Stimulated activated CD8-positive, alpha-beta memory T cell treated with anti-CD3 and anti-CD28 coated beads, Interleukin-12 subunit alpha, Interleukin-12 subunit beta, amount 100 ng/mL, for 24 hours (primary cell): ENCODE data around the gene WWP2.
"Not testable (repeated sequence)": the region's sequence is repeated elsewhere in the genome, so short reads cannot be mapped to it uniquely, and the experiment has no call there.

Source experiments
- DNase-seq: peaks from one replicate; pipeline ENCODE4 v3.0.0-alpha.2; 2020; ENCODE audit errors: extremely low read depth

WWP2 gene

GRCh38 chr16:69745959-69746358 is 16.2 kb upstream of the WWP2 start:
- no peak for DNase-seq

- DNase-seq: no peak
Observed at GRCh38 chr16:69747115-69747514, 15.0 kb upstream of the WWP2 start.

- no peak for DNase-seq
Observed at GRCh38 chr16:69748694-69749345, 13.3 kb upstream of the WWP2 start.

GRCh38 chr16:69754143-69754468 is 8.0 kb upstream of the WWP2 start:
- DNase-seq: no peak

GRCh38 chr16:69754469-69755310 is 7.4 kb upstream of the WWP2 start, which contains the start of gene NOB1:
TSS of gene NOB1 (minus strand) at chr16:69754926. CDS start at chr16:69754910, 16 bp downstream.
- DNase-seq: peak; percentile 89

DNA sequence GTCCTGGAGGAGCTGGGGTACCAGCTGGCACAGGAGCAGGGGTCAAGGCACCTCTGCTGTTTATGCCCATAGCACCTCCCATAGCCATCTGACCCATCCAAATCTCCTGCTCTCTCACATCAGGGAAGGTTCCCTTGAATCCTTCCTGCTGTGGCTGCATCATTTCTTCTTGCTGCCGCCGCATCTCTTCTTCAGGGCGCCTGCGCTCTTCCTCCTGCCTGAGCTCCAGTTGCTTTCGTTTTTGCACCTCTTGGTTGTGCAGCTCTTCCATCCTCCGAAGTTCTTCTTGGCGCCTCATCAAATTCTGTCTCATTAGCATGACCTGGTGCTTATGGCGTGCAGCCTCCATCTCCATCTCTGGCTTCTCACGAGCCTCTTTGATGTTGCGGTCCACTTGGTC is 5.4 kb upstream of the WWP2 start:
- no peak for DNase-seq

GRCh38 chr16:69757375-69757774 is 4.8 kb upstream of the WWP2 start:
- DNase-seq: not testable (repeated sequence)

GRCh38 chr16:69762814-69763598 is 874 bp downstream of the WWP2 start:
- DNase-seq: no peak

- no peak for DNase-seq
Observed at GRCh38 chr16:69763599-69763942, 1.4 kb downstream of the WWP2 start.

- DNase-seq: no peak
Observed at GRCh38 chr16:69767459-69768229, 5.5 kb downstream of the WWP2 start.

- DNase-seq: no peak
Observed at GRCh38 chr16:69768666-69769065, 6.5 kb downstream of the WWP2 start.

GRCh38 chr16:69769404-69769803 is 7.3 kb downstream of the WWP2 start:
- DNase-seq: no peak

DNA sequence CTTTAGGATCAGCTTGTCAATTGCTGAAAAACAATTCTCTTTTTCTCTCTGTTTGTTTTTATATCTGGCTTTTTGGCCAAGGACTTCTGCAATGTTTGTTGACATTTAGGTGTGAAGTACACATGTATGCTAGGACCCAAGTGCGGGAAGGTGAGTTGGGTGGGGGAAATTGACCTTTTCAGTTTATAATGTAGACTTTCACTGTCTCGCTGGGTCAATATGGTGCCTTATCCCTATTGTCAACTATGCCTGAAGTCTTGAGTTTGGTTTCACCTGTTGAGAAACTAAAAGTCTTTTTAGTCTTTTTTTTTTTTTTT is 9.5 kb downstream of the WWP2 start:
- DNase-seq: no peak

GRCh38 chr16:69773260-69773947 is 11.3 kb downstream of the WWP2 start:
- DNase-seq: no peak

DNA sequence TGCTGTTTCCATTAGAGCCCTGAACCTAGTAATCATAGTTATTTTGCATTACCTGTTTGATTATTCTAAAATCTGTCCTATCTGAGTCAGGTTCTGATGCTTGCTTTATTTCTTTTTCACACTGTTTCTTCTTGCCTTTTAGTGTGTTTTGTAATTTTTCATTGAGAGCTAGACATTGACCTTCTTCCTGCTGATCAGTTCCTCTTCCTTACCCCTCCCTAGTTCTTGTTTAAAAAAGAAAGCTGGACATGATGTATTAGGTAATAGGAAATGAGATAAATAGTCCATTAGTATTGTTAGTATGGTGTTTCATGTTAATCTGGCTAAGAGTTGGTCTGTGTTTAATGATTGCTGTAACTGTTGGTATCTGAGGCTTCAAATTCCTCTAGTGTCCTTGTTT is 13.4 kb downstream of the WWP2 start:
- DNase-seq: no peak

GRCh38 chr16:69779724-69780123 is 17.6 kb downstream of the WWP2 start:
- DNase-seq: no peak

- DNase-seq: no peak
Observed at GRCh38 chr16:69781118-69781517, 19.0 kb downstream of the WWP2 start.

- DNase-seq: no peak
Observed at GRCh38 chr16:69784586-69784985, 22.5 kb downstream of the WWP2 start.

- DNase-seq: no peak
Observed at GRCh38 chr16:69787883-69788282, 25.8 kb downstream of the WWP2 start.

DNA sequence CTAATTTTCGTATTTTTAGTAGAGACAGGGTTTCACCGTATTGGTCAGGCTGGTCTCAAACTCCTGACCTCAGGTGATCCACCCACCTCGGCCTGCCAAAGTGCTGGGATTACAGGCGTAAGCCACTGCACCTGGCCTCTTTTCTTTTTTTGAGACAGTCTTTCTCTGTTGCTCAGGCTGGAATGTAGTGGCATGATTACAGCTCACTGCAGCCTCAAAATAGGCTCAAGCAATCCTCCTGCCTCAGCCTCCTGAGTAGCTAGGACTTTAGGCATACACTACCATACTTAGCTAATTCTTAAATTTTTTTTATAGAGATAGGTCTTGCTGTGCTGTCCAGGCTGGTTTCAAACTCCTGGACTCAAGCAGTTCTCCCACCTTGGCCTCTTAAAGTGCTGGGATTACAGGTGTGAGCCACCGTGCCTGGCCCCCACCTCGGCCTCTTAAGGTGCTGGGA is 29.3 kb downstream of the WWP2 start:
- DNase-seq: not testable (repeated sequence)

DNA sequence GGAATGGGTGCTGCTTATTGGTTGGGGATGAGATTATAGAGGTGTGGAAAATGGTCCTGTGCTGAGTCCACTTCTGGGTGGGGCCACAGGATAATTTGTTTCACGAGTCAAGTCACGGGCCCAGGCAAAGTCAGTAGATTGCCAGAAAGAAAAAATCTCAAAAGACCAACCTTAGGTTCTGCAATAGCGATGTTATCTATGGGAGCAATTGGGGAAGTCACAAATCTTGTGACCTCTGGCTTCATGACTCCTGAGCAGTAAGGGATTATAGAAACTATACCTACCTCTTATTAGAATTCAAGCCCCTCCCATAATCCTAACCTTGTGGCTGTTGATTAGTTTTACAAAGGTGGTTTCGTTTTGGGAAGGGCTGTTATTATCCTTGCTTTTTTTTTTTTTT is 31.4 kb downstream of the WWP2 start:
- DNase-seq: no peak
